WTC11 (cell line): ENCODE measurements around the gene UBL5.

Experiments
- TF ChIP-seq, protein P1 (sequence below): fragments of 200-600 bp; IDR thresholded peaks from 2 replicates; pipeline ENCODE4 v1.8.0; 2022; ENCODE audit warnings: antibody characterized with exemption
- TF ChIP-seq, protein P2 (sequence below): sonication (generic); formaldehyde crosslinking; IDR thresholded peaks from 2 replicates; pipeline ENCODE4 v1.8.0; 2022; ENCODE audit warnings: missing genetic modification reagents

DNA sequence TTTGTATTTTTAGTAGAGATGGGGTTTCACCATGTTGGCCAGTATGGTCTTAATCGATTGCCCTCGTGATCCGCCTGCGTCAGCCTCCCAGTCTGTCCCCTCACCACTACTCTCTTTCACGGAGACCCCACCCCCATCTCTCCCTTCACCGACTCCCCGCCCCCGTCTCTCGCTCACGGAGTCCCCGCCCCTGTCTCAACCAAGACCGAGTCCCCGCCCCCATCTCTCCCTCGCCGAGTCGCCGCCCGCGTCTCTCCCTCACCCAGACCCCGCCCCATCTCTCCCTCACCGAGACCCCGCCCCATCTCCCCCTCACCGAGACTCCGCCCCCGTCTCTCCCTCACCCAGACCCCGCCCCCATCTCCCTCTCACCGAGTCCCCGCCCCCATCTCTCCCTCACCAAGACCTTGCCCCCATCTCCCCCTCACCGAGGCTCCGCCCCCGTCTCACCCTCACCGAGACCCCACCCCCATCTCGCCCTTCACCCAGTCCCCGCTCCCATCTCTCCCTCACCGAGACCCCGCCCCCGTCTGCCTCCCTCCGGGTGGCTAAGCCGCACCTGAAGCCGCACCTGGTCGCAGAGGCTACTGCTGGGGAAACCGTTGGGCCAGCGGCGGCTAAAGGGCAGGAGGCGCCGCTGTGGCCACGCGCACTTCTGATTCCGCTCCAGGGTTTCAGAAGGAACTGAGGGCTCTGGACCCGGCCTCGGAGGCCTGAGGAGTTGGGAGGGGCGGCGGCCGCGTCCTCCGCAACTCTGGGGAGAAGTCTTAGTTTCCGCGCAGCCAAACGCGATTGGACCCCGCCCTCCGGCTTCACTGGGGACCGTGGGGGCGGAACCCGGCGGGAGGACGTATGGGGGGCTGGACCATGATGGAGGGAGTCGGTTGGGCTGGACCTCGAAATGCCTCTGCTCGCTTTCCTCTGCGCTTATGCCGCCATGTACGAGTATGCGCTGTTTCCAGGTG is 42.1 kb upstream of the UBL5 start:
- TF ChIP-seq, protein P1, sequence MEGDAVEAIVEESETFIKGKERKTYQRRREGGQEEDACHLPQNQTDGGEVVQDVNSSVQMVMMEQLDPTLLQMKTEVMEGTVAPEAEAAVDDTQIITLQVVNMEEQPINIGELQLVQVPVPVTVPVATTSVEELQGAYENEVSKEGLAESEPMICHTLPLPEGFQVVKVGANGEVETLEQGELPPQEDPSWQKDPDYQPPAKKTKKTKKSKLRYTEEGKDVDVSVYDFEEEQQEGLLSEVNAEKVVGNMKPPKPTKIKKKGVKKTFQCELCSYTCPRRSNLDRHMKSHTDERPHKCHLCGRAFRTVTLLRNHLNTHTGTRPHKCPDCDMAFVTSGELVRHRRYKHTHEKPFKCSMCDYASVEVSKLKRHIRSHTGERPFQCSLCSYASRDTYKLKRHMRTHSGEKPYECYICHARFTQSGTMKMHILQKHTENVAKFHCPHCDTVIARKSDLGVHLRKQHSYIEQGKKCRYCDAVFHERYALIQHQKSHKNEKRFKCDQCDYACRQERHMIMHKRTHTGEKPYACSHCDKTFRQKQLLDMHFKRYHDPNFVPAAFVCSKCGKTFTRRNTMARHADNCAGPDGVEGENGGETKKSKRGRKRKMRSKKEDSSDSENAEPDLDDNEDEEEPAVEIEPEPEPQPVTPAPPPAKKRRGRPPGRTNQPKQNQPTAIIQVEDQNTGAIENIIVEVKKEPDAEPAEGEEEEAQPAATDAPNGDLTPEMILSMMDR: no peak
- TF ChIP-seq, protein P2, sequence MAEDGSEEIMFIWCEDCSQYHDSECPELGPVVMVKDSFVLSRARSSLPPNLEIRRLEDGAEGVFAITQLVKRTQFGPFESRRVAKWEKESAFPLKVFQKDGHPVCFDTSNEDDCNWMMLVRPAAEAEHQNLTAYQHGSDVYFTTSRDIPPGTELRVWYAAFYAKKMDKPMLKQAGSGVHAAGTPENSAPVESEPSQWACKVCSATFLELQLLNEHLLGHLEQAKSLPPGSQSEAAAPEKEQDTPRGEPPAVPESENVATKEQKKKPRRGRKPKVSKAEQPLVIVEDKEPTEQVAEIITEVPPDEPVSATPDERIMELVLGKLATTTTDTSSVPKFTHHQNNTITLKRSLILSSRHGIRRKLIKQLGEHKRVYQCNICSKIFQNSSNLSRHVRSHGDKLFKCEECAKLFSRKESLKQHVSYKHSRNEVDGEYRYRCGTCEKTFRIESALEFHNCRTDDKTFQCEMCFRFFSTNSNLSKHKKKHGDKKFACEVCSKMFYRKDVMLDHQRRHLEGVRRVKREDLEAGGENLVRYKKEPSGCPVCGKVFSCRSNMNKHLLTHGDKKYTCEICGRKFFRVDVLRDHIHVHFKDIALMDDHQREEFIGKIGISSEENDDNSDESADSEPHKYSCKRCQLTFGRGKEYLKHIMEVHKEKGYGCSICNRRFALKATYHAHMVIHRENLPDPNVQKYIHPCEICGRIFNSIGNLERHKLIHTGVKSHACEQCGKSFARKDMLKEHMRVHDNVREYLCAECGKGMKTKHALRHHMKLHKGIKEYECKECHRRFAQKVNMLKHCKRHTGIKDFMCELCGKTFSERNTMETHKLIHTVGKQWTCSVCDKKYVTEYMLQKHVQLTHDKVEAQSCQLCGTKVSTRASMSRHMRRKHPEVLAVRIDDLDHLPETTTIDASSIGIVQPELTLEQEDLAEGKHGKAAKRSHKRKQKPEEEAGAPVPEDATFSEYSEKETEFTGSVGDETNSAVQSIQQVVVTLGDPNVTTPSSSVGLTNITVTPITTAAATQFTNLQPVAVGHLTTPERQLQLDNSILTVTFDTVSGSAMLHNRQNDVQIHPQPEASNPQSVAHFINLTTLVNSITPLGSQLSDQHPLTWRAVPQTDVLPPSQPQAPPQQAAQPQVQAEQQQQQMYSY (CRISPR knock-in tag): no peak
